Transverse colon (tissue), 4 donors: ENCODE data around the gene CCRL2. TPM values are rescaled to one million over a fixed set of nuclear protein-coding genes. Genes with fewer than 3 reads are reported as not detected.

Experiments
- DNase-seq: peaks from one replicate; pipeline ENCODE4 v3.0.0-alpha.2; 2019
- H3K27ac ChIP-seq, 4 donors: fragments of 200-600 bp; sonication (generic); 2 replicates each; pipeline ENCODE4 v1.5.1; 2016 to 2018; ENCODE audit warnings: inconsistent platforms in 4 of 4
- H3K27me3 ChIP-seq: fragments of 200-600 bp; sonication (generic); 2 replicates; pipeline ENCODE4 v1.5.1; 2017; ENCODE audit warnings: inconsistent platforms
- H3K36me3 ChIP-seq, 4 donors: fragments of 200-600 bp; sonication (generic); 2 replicates each; pipeline ENCODE4 v1.5.1; 2017 to 2019; ENCODE audit warnings: inconsistent platforms in 4 of 4
- H3K4me1 ChIP-seq, 4 donors: fragments of 200-600 bp; sonication (generic); 2 replicates each; pipeline ENCODE4 v1.5.1; 2017 to 2020; ENCODE audit warnings: inconsistent platforms in 4 of 4
- H3K4me3 ChIP-seq, 4 donors: fragments of 200-600 bp; sonication (generic); 1 replicate in 1 of 4; 2 replicates in 3 of 4; pipeline versions ENCODE4 v1.5.1 to v1.6.1; 2017 to 2019; ENCODE audit warnings: inconsistent platforms in 4 of 4
- H3K9me3 ChIP-seq, 2 donors: fragments of 200-600 bp; sonication (generic); 2 replicates each; pipeline ENCODE4 v1.5.1; 2017 to 2019; ENCODE audit warnings: inconsistent platforms in 2 of 2
- CTCF ChIP-seq, 5 experiments: fragments of 200-600 bp in 3 of 5; fragments of 450-650 bp in 2 of 5; sonication (generic) in 3 of 5; IDR thresholded peaks; 1 replicate in 2 of 5; 2 replicates in 3 of 5; pipeline ENCODE4 v1.5.1; 2016 to 2017; ENCODE audit warnings: antibody characterized with exemption in 5 of 5, inconsistent platforms in 3 of 5, mild to moderate bottlenecking in 2 of 5, moderate library complexity in 1 of 5
- EP300 ChIP-seq: sonication (generic); formaldehyde crosslinking; IDR thresholded peaks from one replicate; pipeline ENCODE4 v1.6.1; 2017; ENCODE audit warnings: antibody characterized with exemption, low read depth
- POLR2A ChIP-seq: fragments of 450-650 bp; IDR thresholded peaks from one replicate; pipeline ENCODE4 v1.6.1; 2016; ENCODE audit warnings: antibody characterized with exemption, mild to moderate bottlenecking, moderate library complexity
- POLR2AphosphoS5 ChIP-seq, 3 donors: sonication (generic); formaldehyde crosslinking; IDR thresholded peaks; one replicate each; pipeline ENCODE4 v1.6.1; 2016; ENCODE audit warnings: antibody characterized with exemption in 3 of 3
- WGBS, 2 donors: methylation state at CpG; one replicate each; pipeline ENCODE4 v1.1.5; 2018; ENCODE audit warnings: low coverage in 1 of 2; 5-methylcytosine and 5-hydroxymethylcytosine counted together
- in situ Hi-C, 4 donors: fragments of 200-750 bp; cut with MboI; loops; one replicate each; pipeline versions ENCODE4 v1.15.0 to v1.15.1; 2017; ENCODE audit warnings: low sequenced_read_pairs in 3 of 4, low pct_ligation_motif_present in 1 of 4, low pct_unique_long_range_greater_than_20kb in 1 of 4
- intact Hi-C: fragments of 100-400 bp; cut with DNase I; formaldehyde crosslinking; loops from one replicate; pipeline ENCODE4 v1.15.1; 2023; ENCODE audit warnings: low total_unique reads
- total RNA-seq, 4 donors: library from RNA; depleted of rRNA; stranded (reverse); fragments of >200 nt; gene quantifications; one replicate each; pipeline ENCODE4 v1.1.0, GENCODE V29; 2016

The CCRL2 gene
- total RNA-seq, 4 donors from 2014 or later: 2.6 to 13.9 (median 9.8) TPM

DNA sequence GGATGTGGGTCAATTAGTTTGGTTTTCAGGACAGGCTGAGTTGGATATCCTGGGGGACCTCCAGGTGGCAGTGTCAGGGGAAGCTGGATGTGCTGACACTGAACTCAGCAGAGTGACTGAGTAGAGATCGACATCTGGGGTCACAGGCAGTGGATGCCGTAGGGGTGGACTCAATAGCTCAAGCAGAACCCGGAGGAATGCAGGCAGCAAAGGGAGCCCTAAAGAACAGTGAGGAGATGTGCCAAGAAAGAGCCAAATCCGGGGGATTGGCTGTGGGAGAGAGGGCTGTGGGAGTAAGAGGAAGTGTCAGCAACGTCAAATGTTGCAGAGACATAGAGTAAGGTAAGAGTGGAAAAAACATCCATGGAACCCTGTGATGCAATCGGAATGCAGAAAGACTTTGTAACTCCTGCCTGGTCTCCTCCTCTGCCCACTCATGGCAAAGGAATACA is 11.8 kb upstream of the CCRL2 start:
- no peaks in the 10 kb centered on the region for H3K36me3 ChIP-seq
- intact Hi-C loops (no loop called here), in situ Hi-C loops (loop anchor here in 1 of 4 donors (25.0 kb wide), 1 partner anchor 458 kb away; the partner anchor contains the start of gene CXCR6)
- no peak overlapping the region for H3K27ac ChIP-seq
- H3K4me1 ChIP-seq: no peaks in the 10 kb centered on the region
- H3K9me3 ChIP-seq: no peaks in the 10 kb centered on the region
- no peak for DNase-seq
- H3K4me3 ChIP-seq: no peak overlapping the region
- no peak for TF ChIP-seq POLR2A
- no peak for TF ChIP-seq POLR2AphosphoS5 (IDR thresholded peaks at IDR 0.05)
- no peak for TF ChIP-seq CTCF (IDR thresholded peaks at IDR 0.05)
- no peak for TF ChIP-seq EP300
- H3K27me3 ChIP-seq: no peaks in the 10 kb centered on the region
- WGBS, 2 donors: 78% methylated on average over 6 of the region's 6 CpGs; no CpG with 5 or more reads in 1 of the 2 donors

DNA sequence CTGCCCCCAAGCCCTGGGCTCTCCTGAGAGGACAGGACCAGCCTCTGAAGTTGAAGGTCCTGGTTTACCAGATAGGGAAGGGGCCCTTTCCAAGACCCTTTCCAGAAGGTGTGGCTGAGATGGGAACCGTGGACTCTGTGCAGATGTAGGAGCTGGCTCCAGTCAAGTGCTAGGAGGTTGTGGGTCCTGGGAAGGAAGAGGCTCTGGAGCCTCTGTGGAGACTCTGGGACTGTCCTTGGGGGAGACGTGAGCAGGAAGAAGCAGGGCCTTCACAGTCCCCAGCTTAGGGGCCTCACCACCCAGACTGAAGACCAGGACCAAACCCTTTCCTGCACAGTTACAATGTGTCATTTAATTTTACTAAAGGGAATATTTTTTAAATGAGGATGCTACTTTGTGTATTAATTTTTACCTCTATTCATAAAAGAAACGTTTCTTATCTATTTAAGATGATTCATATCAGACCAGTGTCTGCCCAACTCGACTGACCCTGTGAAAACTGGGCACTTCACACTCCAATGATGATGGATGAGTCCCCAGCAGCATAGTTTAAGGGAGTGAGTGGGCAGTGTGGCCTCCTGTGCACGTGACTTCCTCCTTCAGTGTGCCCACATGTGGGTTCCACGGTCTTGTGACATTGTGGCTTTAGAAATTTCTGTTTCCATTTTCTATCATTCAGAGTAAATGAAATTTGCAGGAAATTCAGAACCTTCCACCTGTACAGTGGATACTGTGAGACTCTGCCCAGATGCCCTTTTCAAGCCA is 11.1 kb upstream of the CCRL2 start:
- Histone ChIP-seq H3K27ac (no peak overlapping the region), H3K27me3 (no peaks in the 10 kb centered on the region), H3K36me3 (no peaks in the 10 kb centered on the region), H3K4me3 (no peak overlapping the region), H3K4me1 (no peaks in the 10 kb centered on the region), H3K9me3 (no peaks in the 10 kb centered on the region)
- in situ Hi-C loops: loop anchor here in 1 of 4 donors (25.0 kb wide), 1 partner anchor 459 kb away; the partner anchor contains the start of gene CXCR6
- intact Hi-C loops: no loop called here
- 46 to 67% methylated on average over 4 to 6 of the region's 6 CpGs for WGBS, 2 donors
- TF ChIP-seq POLR2A (no peak), CTCF (IDR thresholded peaks at IDR 0.05) (no peak), POLR2AphosphoS5 (IDR thresholded peaks at IDR 0.05) (no peak), EP300 (no peak)
- no peak for DNase-seq

- no peak for DNase-seq
- Histone ChIP-seq H3K36me3 (no peaks in the 10 kb centered on the region), H3K27ac (no peak overlapping the region), H3K9me3 (no peaks in the 10 kb centered on the region), H3K27me3 (no peaks in the 10 kb centered on the region), H3K4me1 (no peaks in the 10 kb centered on the region), H3K4me3 (no peak overlapping the region)
- intact Hi-C loops (no loop called here), in situ Hi-C loops (loop anchor here in 1 of 4 donors (25.0 kb wide), 1 partner anchor 460 kb away; the partner anchor contains the start of gene CXCR6)
- TF ChIP-seq EP300 (no peak), POLR2A (no peak), CTCF (IDR thresholded peaks at IDR 0.05) (no peak), POLR2AphosphoS5 (IDR thresholded peaks at IDR 0.05) (no peak)
- 98% methylated on average over 7 of the region's 7 CpGs; no CpG with 5 or more reads in 1 of the 2 donors for WGBS, 2 donors
These were observed 9.9 kb upstream of the CCRL2 start for GRCh38 chr3:46397111-46397510.

GRCh38 chr3:46398186-46398955 is 8.7 kb upstream of the CCRL2 start:
- WGBS, 2 donors: 81 to 93% methylated on average over 5 to 6 of the region's 6 CpGs
- H3K27ac ChIP-seq: no peak overlapping the region
- no peak for DNase-seq
- in situ Hi-C loops (loop anchor here in 1 of 4 donors (25.0 kb wide), 1 partner anchor 461 kb away; the partner anchor contains the start of gene CXCR6), intact Hi-C loops (no loop called here)
- no peaks in the 10 kb centered on the region for H3K4me1 ChIP-seq
- no peak overlapping the region for H3K4me3 ChIP-seq
- no peaks in the 10 kb centered on the region for H3K36me3 ChIP-seq
- no peak for TF ChIP-seq POLR2A
- no peak for TF ChIP-seq POLR2AphosphoS5 (IDR thresholded peaks at IDR 0.05)
- no peak for TF ChIP-seq EP300
- TF ChIP-seq CTCF (IDR thresholded peaks at IDR 0.05): no peak
- no peaks in the 10 kb centered on the region for H3K9me3 ChIP-seq
- H3K27me3 ChIP-seq: no peaks in the 10 kb centered on the region
